Stimulated activated CD4-positive, alpha-beta T cell treated with anti-CD3 and anti-CD28 coated beads, Interleukin-4, amount 100 ng/mL, for 1 hour (primary cell): ENCODE data around the gene KLF4.

Experiments used
- DNase-seq: peaks from one replicate; pipeline ENCODE4 v3.0.0-alpha.2; 2020

KLF4 gene

DNA sequence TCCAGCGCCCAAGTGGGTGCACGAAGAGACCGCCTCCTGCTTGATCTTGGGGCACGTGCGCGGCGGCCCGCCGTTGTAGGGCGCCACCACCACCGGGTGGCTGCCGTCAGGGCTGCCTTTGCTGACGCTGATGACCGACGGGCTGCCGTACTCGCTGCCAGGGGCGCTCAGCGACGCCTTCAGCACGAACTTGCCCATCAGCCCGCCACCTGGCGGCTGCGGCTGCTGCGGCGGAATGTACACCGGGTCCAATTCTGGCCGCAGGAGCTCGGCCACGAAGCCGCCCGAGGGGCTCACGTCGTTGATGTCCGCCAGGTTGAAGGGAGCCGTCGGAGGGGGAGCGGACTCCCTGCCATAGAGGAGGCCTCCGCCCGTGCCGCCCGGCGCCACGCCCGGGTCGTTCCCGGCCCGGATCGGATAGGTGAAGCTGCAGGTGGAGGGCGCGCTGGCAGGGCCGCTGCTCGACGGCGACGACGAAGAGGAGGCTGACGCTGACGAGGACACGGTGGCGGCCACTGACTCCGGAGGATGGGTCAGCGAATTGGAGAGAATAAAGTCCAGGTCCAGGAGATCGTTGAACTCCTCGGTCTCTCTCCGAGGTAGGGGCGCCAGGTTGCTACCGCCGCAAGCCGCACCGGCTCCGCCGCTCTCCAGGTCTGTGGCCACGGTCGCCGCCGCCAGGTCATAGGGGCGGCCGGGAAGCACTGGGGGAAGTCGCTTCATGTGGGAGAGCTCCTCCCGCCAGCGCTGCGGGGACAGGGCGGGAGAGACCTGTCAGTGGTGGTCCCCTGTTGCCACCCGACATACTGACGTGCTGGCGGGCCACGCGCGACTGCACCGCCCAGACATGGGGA, 1.8 kb downstream of the KLF4 start:
- DNase-seq, result peak; percentile 9

DNA sequence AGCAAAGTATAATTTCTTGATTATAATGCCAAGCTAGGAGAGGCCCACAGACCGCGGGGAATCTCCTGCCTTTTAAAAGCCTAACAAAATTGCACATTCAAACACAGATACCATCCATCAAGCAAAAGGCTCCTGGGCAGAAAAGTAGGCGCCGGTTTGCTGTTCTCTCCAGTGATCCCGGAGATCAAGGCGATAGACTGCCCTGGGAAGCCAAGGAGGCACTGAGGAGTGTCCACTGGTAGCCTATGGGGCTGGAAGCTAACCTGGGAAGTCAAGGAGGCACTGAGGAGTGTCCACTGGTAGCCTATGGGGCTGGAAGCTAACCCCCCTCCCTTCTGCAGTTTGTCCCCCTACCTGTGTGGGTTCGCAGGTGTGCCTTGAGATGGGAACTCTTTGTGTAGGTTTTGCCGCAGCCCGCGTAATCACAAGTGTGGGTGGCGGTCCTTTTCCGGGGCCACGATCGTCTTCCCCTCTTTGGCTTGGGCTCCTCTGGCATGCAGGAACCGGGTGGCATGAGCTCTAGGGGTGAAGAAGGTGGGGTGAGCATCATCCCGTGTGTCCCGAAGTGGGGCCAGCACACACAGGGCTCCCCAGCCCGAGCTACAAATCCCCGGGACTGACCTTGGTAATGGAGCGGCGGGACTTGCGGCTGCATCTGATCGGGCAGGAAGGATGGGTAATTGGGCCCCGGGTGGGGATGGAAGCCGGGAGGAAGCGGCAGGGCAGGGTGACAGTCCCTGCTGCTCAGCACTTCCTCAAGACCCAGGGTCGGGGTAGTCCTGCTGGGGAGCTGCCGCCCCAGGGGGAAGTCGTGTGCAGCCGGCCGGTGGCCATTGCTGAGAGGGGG, 2.7 kb downstream of the KLF4 start:
- no peak for DNase-seq

DNA sequence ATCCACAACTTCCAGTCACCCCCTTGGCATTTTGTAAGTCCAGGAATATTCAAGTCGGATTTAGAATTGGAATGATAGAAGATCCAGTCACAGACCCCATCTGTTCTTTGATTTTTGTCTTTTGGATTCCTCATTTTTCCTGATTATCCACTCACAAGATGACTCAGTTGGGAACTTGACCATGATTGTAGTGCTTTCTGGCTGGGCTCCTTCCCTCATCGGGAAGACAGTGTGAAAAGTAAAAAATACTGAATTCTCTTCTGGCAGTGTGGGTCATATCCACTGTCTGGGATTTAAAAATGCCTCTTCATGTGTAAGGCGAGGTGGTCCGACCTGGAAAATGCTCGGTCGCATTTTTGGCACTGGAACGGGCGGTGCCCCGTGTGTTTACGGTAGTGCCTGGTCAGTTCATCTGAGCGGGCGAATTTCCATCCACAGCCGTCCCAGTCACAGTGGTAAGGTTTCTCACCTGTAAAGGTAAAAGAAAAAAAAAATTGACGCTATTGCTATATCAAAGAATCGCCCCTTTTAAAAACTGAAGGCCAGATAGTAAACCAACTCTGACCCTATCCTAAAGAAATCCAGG, 4.0 kb downstream of the KLF4 start:
- no peak for DNase-seq

DNA sequence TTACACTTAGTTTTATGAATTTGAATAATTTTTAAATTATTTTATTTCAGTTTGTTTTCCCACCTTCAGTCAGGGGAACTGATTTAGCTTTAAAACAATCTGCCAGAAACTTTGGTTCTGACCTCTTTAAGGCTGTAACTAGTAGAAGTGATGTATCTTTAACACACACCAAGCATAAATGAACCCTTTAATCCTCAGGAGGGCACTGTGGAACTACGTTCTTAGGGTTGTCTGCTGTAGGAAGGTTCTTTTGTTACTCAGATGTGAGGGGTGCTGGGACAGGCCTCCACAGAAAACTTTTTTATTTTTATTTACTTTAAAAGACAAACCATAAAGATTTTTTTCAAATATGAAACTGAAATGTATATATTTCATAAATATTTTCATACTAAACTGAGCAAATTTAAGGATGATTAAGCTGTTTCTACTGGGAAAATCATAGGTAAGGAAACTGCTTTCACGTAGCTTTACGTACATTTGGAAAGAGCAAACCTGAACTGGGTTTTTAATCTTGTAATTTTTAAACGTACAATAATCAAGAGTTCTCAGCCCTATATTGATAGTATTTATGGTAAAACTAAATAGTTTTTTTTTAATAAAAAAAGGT, 5.3 kb downstream of the KLF4 start:
- no peak for DNase-seq

DNA sequence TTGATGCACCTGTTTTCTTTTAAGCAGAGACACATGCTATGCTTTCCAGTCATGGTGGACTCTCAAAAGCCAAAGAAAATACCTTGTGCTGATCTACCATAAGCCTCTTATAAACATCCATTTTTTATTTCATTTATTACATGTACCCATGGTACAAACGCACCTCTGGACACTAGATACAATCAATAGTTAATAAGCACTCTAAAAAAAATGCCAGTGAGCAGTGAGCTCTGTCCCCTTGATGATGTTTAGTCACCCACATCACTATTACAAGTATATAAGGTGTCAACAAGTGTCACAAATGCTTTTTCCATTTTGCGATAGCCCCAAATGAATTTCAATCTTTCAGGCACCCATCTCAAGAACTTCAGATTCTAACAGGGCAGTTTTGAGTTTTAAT, 5.9 kb downstream of the KLF4 start:
- no peak for DNase-seq

DNA sequence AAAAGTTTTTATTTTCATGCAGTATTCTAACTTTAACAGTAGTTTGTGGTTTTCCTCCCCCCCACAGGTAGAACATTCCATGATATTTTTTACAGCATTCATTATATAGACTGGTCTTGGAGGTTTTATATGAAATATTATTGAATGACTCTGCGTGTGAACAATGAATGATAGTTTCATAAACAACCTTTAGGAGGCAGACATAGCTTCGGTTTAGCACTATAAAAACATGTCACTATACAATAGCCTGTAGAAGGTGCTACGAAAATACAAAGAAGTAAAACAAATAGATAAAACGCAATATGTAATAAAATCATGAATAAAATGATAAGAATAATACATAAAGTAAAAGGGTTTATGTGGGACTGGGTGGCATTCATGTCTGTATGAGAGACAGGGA, 8.5 kb downstream of the KLF4 start:
- no peak for DNase-seq

DNA sequence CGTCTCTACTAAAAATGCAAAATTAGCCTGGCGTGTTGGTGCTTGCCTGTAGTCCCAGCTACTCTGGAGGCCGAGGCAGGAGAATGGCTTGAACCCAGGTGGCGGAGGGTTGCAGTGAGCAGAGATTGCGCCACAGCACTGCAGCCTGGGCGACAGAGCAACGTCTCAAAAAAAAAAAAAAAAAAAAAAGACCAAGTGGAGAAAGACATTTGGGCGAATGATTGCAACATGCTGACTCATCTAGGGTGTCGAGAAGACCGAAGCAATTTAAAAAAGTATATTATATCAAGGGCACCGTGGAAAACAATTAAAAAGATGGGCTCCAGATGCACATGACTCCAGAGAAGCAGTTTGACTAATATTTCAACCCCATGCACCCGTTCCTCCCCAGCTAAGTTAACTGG, 9.2 kb downstream of the KLF4 start:
- DNase-seq, result no peak

DNA sequence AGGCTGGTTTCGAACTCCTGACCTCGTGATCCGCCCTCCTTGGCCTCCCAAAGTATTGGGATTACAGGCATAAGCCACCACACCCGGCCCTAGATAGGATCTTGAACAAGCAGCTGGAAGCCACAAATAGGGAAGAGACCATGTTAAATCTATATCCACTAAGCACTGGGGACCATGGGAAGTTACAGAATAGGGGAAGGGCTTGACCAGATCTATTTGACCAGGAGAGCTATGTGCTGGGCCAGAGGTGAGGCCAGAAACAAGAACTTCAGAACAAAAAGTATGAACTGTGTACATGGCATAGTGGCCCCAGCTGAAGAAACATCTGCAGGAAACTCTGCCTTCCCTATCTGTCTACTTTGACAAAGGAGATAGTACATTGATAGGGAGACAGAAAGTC, 10.8 kb downstream of the KLF4 start:
- no peak for DNase-seq

DNA sequence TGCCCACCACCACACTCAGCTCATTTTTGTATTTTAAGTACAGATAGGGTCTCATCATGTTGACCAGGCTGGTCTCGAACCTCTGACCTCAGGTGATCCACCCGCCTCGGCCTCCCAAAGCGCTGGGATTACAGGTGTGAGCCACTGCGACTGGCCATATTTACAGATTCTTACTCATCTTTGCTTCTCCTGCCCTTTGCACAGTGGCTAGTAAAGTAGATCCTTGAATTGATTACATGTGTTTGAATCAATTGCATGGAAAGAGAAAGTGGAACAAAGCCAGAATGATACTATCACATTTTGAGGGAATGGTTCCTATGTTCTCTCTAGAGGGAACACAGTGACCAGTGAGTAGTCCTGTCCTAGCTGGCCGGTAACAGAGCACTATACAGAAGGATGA, 15.4 kb downstream of the KLF4 start:
- DNase-seq, result no peak

DNA sequence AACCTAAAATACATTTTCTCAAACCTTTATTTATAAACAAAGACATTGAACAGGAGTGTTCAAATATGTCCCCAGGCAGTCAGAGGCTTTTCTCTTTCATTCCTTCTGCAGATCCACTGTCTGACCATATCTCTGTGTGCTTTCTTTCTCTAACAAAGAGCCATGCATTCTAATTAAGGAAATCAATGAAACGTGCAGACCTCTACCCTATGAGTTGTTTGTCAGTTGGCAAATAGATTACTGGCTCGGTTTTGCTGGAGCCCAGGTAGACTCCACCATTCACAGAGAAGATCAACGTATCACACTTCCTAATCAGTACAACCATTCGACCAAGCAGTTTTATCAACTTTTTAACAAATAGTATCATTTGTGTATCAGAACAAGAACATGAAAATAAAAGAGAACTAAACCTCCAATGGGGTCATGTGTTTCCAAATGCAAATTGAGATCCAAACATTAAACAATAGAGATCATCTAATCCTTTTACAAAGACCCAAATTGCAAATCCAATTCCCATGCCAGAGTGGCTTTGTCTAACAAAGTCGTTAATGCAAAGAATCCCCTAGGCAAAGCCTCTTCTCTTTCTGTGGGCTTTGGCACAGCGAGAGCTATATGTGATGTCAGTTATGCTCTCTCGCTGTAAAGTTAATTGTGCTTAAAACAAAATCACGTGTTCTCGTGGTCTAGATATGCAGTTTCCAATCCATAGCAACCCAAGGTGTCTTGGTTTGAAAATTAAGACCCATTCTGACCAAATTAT, 16.8 kb downstream of the KLF4 start:
- DNase-seq, result no peak

DNA sequence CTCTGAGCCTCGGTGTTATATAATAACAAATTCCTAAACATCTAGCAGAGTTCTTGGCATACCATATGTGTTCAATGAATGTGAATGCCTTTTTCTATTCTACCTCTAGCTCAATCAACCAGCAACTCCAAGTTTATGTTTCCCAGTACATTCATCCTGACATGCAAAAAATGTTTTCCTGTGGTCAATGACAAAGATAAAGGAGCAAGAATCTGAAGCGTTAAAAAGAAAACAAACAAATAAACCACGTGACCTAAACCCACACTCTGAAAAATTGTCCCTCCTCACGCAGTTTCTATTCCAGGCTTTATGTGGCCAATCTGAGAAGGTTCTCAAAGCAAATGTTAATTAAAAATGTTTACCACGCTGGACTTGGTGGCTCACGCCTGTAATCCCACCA, 18.0 kb downstream of the KLF4 start:
- no peak for DNase-seq

DNA sequence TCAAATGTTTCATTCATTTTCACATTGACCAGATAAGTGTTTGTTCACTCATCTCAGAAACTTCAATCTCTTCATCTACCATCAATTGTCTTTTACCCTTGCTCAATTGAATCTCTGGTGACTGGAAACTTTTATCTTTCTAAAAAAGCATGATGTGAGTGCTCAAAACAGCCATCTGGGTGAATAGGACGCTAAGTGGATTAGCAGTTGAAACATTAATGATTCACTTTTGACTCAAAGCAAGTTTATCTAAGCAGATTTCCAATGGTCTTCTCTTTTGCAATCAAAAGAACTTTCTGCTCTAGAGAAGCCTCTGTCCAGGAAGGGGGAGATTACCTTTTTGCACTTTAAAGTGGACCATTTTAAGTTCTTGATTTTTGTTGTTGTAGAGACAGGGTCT, 22.2 kb downstream of the KLF4 start:
- no peak for DNase-seq

DNA sequence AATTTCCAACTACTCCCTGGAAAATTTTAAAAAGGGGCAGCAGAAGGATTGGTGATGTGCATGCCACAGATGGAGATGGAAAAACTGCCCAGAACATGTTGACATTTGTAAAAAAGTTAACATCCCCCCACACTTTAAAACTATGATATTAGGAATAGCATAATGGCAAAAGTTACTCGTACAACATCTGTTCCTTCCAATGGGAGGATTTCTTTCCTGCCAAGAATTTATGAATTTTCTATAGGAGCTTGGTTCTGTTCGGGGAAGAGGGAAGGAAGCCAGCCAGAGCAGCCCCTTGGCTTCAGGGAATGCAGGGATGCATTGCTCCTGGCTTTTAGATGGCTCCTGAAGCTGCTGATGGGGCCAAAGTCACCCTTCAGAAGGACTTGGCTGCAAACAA, 22.7 kb downstream of the KLF4 start:
- DNase-seq, result no peak

DNA sequence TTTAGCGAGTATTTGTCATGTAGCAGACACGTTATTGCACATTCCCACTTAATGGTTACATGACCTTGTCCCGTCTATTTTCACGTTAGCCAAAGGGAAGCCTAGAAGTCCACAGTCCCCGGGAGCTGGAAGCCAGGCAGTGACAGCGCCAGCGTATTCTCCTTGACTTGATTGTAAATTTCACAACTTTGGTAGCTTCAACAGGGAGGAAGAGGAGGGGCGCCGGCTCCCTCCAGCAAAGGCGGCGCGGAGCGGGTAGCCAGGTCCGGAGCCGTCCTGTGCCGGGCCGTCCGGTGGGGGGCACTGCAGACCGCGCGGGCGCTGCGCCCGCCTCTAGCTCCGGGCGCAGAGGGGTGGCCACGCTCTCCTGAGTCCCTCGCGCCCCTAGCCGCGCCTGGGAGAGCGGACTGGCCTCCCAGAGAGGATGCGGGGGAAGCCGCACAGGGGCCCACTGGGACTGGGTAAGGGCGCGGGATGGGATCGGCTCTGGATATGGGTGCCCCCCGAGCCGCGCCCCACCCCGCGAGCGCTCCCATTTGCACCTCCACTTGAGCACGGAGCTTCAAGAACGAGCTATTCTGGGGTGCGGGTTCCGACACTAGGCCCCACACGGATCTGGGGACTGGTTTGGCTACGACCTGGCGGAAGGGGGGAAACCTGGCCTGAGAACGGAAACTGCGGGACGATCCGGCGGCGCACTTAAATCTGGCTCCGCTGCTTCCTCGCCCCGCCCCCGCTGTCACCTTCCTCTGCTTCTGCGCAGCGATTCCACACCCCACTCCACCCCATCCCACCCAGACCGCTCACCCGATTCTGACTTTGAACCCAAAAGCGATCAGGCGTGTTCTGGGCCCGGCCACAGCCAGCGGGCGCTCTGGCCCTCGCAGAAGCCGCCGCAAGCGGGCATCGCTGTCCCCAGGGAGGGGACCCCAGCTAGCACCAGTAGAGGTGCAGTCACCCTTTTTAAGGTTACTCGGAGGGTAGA, 23.8 kb downstream of the KLF4 start:
- DNase-seq, result peak; percentile 17

DNA sequence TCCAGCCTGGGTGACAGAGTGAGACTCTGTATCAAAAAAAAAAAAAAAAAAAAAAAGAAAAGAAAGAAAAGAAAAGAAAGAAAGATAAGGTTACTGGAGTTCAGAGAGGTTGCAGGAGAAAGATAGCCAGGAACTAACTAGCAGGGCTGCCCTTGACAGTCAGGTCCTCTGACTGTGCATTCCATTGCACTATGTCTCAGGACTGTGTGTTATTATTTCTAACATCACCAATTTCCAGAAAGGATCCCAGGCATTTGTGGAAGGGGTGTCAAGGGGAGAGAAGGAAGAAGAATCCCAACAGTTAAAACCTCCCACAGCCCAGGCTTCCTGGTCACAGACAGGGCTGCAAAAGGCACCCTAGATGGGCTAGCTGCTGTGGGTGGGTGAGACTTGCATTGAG, 25.1 kb downstream of the KLF4 start:
- no peak for DNase-seq

DNA sequence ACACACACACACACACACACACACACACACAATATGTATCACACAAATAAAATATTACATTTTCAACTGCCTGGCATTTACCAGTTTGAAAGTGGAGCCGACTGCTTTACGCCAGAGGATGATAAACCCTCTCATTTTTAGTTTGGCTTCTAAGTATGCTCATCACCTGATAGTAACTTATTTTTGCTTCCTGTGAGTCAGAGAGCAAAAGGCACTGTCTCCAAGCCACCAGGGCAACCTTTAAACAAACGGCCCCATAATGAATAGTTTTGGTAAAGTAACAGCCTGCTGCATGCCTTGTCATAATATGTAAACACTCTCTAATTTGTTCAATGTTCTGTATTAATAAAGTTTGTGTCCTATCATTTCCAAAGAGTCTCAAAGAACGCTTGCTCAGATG, 26.9 kb downstream of the KLF4 start:
- no peak for DNase-seq

DNA sequence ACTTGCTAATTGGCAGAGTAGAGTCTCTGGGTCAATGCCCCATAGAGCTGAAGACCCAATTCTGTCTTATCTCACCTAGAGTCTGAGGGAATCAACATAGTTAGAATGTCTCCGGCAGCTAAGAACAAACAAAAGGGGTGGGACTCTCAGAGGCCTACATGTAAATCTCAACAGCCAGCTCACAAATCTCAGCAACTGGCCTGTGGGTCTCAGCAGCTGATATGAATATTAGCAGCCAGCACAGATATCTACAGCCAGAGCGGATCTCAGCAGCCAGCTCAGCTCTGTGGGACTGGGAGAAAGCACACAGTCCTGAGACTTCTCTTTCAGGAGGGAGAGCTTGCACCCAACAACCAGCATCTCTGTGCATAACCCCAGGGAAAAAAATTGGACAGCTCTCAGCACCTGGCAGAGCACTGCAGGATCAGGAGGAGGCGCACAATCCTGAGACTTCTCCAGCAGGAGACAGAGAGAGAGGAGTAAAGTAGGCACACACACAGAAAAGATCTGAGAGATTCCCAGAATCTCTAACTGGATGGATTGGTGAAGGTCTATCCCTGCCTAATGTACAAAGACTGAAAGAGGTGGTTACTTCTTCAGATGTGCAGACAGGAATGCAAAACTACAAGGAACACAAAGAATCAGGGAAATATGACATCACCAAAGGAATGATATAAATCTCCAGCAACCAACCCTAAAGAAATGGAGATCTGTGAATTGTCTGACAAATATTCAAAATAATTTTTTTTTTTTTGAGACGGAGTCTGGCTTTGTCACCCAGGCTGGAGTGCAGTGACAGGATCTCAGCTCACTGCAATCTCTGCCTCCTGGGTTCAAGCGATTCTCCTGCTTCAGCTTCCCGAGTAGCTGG, 29.2 kb downstream of the KLF4 start:
- no peak for DNase-seq

DNA sequence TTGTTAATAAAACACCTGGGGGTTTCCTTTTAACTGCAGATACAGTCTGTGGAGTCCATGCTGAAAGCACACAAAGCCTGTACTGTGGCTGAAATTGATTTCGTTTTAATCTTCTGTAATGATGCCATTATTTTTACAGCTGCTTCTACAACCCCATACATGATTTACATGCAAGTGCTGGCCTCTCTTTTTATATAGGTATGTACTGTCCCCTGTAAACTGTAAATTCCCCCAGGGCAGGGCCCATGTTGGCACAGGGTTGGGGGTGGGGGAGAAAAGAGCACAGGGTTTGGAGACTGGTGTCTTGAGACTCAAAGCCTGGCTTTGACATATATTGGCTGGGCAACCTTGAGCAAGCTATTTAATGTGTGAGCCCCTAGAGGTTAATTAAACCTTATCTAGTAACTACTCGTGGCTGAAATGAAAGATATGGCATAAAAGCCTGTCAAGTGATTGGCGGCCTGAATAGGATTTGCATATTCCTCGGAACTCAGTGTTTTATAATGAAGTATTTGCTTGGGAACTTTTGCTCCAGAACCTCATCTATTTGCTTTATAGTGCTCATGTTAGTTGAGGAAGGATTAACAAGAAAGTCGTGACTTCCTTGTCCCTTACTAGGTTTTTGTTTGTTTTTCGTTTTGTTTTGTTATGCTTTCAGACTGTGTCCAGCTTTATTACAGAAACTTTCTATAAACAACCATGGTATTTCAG, 34.0 kb downstream of the KLF4 start:
- no peak for DNase-seq

DNA sequence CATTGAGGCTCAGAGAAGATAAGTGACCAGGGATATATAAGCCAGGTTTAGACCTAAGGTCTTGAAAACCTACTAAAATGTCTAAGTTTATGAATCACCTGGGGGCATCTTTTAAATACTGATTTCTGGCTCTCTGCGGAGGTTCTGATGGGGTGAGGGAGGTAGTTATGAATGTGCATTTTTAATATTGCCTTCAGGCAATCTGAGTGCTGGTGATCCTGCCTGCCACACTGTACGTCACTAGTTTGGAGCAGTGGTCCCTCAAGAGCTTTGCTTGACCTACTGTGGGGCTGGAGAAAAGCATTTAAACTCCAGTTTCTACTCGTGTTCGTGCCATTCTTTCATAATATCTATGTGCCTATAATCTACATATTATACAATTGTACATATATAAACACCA, 36.1 kb downstream of the KLF4 start:
- no peak for DNase-seq

DNA sequence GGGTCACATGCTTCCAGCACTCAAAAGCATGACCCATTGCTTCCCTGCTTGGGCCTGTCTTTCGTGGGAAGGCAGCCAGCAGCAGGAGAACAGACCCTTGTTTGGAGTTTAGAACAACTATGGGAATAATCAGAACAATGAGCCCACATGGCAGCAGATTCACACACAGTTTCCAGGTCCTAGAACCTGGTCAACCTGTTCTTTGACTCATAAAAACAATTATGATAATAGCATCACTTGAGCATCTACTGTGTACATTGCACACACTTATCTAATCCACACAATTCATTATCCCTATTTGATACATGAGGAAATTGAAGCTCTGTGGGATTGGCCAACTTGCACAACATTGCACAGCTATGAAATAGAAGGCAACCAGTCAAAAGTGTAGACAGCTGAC, 41.7 kb downstream of the KLF4 start:
- DNase-seq, result no peak
